MCF 10A (cell line): ENCODE results near the gene LZTR1. TPM values are rescaled to one million over a fixed set of nuclear protein-coding genes. Genes with fewer than 3 reads are reported as not detected.

ENCODE experiments used
- BruUV-seq: library from RNA; stranded (reverse); fragments of 400-500 nt; replicated peaks from 2 replicates; lab custom pipeline; 2021; lab: Mats Ljungman, UMichigan
- CTCF ChIA-PET: fragments of 300-600 bp; sonication (Branson Sonifier 250); formaldehyde crosslinking; extraction: SDS; loops from one replicate; lab custom pipeline; 2021; ENCODE audit warnings: antibody characterized with exemption, inconsistent platforms; lab: Yijun Ruan, JAX
- POLR2A ChIA-PET: fragments of 300-600, 350-650 bp; sonication (Branson Sonifier 250); formaldehyde crosslinking; extraction: SDS; loops from one replicate; lab custom pipeline; 2020; ENCODE audit warnings: antibody characterized with exemption, inconsistent platforms; lab: Yijun Ruan, JAX
- DNase-seq: peaks from one replicate; pipeline ENCODE4 v3.0.0-alpha.2; 2018; ENCODE audit not compliant: unreplicated experiment
- H3K27ac Mint-ChIP-seq: one replicate; pipeline ENCODE4 v1.8.0; 2022; ENCODE audit warnings: mild to moderate bottlenecking, low read depth, mixed read lengths; ENCODE audit not compliant: unreplicated experiment
- H3K27me3 Mint-ChIP-seq: one replicate; pipeline ENCODE4 v1.8.0; 2022; ENCODE audit warnings: mixed read lengths; ENCODE audit not compliant: insufficient read depth, unreplicated experiment
- H3K36me3 Mint-ChIP-seq: one replicate; pipeline ENCODE4 v1.8.0; 2022; ENCODE audit warnings: mild to moderate bottlenecking, moderate library complexity, mixed read lengths; ENCODE audit not compliant: insufficient read depth, unreplicated experiment
- H3K4me1 Mint-ChIP-seq: one replicate; pipeline ENCODE4 v1.8.0; 2022; ENCODE audit warnings: mixed read lengths; ENCODE audit not compliant: insufficient read depth, unreplicated experiment
- H3K4me3 Mint-ChIP-seq: one replicate; pipeline ENCODE4 v1.8.0; 2022; ENCODE audit warnings: mild to moderate bottlenecking, moderate library complexity, mixed read lengths; ENCODE audit not compliant: unreplicated experiment
- H3K9me3 Mint-ChIP-seq: one replicate; pipeline ENCODE4 v1.8.0; 2022; ENCODE audit warnings: mixed read lengths; ENCODE audit not compliant: unreplicated experiment
- intact Hi-C: fragments of 100-400 bp; cut with micrococcal nuclease; formaldehyde crosslinking; loops from 2 replicates; pipeline ENCODE4 v1.14.1; 2022
- total RNA-seq: library from RNA; stranded (reverse); gene quantifications from 2 replicates; pipeline ENCODE4 v1.2.3, GENCODE V29; 2022
- TF ChIP-seq, protein P1 (sequence below): fragments of 200-600 bp; IDR thresholded peaks from one replicate; pipeline ENCODE4 v1.8.0; 2022; ENCODE audit warnings: antibody characterized with exemption, mild to moderate bottlenecking; ENCODE audit not compliant: unreplicated experiment

Gene LZTR1
- total RNA-seq, 1 experiment from 2014 or later = 49.2 TPM

DNA sequence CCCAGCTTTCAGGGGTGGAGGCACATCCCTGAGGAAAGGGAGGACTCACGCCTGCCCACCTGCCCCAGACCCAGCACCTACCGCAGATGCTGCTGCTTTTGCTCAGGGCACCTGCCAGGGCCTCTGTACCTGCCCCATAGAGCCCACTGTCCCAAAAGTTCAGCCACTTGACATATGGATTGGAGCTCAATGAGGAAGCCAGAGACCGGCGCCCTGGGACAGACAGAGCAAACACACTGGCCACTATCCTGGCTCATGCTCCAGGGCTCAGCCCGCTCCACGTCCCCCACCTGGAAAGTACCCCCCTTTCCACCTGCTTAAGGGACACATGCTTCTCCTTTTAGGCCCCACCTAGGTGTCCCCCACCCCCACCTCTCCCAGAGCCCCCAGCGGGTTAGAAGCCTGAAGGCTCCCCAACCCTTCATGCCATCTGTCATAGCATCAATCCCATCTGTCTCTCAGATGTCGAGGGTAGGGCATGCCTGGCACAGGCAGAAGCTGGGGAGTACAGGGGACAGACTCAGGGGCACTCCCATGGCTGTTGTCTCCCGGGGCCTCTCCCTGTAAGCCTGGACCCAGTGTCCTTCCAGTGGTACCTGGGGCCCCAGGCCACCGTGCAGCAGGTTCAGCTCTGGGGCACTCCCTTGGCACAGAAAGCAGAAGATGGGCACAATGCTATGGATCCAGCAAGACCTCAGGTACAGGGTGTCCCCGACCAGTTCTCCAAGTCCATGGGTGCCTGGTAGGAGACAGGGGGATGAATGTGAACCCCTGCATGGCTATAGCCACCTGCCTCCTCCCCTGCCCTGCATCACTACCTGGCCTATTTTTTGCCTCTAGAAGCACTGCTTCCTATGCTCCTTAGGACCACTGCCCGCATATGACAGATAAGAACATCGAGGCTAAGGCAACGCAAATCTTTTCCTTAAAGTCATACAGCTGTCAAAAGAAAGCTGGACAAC is 30.6 kb downstream of the LZTR1 start:
- no peaks in the 10 kb centered on the region for H3K27me3 Mint-ChIP-seq
- TF ChIP-seq, protein P1, sequence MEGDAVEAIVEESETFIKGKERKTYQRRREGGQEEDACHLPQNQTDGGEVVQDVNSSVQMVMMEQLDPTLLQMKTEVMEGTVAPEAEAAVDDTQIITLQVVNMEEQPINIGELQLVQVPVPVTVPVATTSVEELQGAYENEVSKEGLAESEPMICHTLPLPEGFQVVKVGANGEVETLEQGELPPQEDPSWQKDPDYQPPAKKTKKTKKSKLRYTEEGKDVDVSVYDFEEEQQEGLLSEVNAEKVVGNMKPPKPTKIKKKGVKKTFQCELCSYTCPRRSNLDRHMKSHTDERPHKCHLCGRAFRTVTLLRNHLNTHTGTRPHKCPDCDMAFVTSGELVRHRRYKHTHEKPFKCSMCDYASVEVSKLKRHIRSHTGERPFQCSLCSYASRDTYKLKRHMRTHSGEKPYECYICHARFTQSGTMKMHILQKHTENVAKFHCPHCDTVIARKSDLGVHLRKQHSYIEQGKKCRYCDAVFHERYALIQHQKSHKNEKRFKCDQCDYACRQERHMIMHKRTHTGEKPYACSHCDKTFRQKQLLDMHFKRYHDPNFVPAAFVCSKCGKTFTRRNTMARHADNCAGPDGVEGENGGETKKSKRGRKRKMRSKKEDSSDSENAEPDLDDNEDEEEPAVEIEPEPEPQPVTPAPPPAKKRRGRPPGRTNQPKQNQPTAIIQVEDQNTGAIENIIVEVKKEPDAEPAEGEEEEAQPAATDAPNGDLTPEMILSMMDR = no peak
- no peaks in the 10 kb centered on the region for H3K9me3 Mint-ChIP-seq
- no peak overlapping the region for H3K4me3 Mint-ChIP-seq
- peaks cover 22% of the 10 kb centered on the region for H3K4me1 Mint-ChIP-seq
- no peak for DNase-seq
- intact Hi-C loops = no loop called here
- no TSS peak for BruUV-seq
- peaks cover 8% of the 10 kb centered on the region for H3K36me3 Mint-ChIP-seq
- H3K27ac Mint-ChIP-seq = no peak overlapping the region
- CTCF ChIA-PET = interaction anchor here (1.1 kb wide), 1 partner anchor 10 kb away, joined by 3 read pairs; the partner anchor contains the start of gene THAP7
- POLR2A ChIA-PET = interaction anchor here (0.6 to 3.5 kb wide), 4 partner anchors 10 to 56 kb away, joined by 3 to 17 read pairs (median 5); no protein-coding TSS in a partner anchor

DNA sequence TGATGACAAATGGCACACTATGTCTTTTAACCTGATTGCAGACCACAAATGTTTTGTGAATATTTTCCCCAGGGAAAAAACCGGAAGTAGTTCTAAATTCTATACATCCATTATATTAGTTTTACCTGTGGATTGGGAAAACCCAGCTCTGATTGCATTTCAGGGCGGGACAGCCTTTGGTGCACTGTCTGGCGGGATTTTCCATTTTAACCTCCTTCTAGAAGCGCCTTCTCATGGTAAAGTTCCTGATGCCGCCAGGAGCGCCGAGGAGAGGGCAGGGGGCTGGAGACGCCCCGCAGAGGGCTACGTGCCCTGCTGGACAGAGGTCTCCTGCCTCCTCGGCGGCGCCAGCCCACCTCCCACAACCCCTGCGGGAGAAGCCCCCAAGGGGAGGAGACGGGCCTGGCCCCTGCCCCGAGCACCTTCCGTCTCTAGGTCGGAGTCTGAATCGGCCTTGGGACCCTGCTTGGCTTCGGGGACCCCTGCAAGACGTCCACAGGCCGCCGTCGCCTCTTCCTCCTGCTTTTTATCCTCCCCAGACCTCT is 31.6 kb downstream of the LZTR1 start:
- CTCF ChIA-PET = no interaction called here
- peak overlapping the region; percentile 80 for H3K4me3 Mint-ChIP-seq
- no peaks in the 10 kb centered on the region for H3K27me3 Mint-ChIP-seq
- no peak overlapping the region for H3K27ac Mint-ChIP-seq
- DNase-seq = no peak
- H3K4me1 Mint-ChIP-seq = peaks cover 22% of the 10 kb centered on the region
- no TSS peak for BruUV-seq
- H3K9me3 Mint-ChIP-seq = no peaks in the 10 kb centered on the region
- peaks cover 9% of the 10 kb centered on the region for H3K36me3 Mint-ChIP-seq
- intact Hi-C loops = no loop called here
- TF ChIP-seq, protein P1 = no peak
- POLR2A ChIA-PET = interaction anchor here (0.6 to 3.5 kb wide), 5 partner anchors 11 to 55 kb away, joined by 3 to 17 read pairs (median 5); no protein-coding TSS in a partner anchor

DNA sequence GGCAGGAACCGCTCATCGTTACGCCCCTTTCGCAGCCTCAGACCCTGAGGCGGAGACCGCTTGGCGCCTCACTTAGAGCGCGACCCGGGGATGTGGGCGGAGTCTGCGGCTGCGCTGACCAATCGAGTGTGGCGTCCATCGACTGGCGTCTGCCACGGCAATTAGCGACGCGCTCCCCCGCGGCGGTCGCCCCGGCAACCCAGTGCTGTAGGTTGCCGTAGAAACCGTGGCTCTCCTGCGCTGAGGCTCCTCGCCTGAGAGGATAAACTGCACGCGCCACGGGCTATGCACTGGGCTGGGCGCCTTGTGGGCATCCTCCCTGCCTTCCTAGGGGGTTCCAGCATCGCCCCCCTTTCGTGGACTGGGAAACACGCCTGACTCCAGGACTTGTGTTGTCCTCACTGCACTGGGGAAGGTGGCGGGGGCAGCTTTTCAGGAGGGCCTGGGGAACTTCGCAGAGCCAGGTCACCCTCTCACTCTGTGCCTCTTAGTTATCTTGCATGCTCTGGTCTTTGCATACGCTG is 32.2 kb downstream of the LZTR1 start:
- TF ChIP-seq, protein P1 = no peak
- Mint-ChIP-seq H3K36me3 (peaks cover 9% of the 10 kb centered on the region), H3K4me1 (peaks cover 22% of the 10 kb centered on the region), H3K9me3 (no peaks in the 10 kb centered on the region), H3K27me3 (no peaks in the 10 kb centered on the region), H3K27ac (no peak overlapping the region), H3K4me3 (peak overlapping the region; percentile 80)
- BruUV-seq = no TSS peak
- ChIA-PET POLR2A (interaction anchor here (0.6 to 3.5 kb wide), 8 partner anchors 11 to 1158 kb away, joined by 4 to 21 read pairs (median 6); partner anchors contain the start of gene THAP7), CTCF (interaction anchor here (0.6 kb wide), 1 partner anchor 11 kb away, joined by 4 read pairs; no protein-coding TSS in a partner anchor)
- DNase-seq = peak; percentile 35
- intact Hi-C loops = no loop called here
